GM12878 (cell line): Measurements from ENCODE around the gene JAKMIP1. TPM values are rescaled to one million over a fixed set of nuclear protein-coding genes. Genes with fewer than 3 reads are reported as not detected.

ENCODE experiments used
- ATAC-seq: fragments of 200-7000 bp; cut with Tn5 transposase; 3 replicates; pipeline ENCODE4 v1.9.1; 2020; ENCODE audit warnings: mild to moderate bottlenecking, moderate library complexity
- BruUV-seq: library from RNA; stranded (reverse); fragments of 400-500 nt; replicated peaks from 2 replicates; lab custom pipeline; 2021; lab: Mats Ljungman, UMichigan
- CTCF ChIA-PET: fragments of 300-600 bp; sonication (Branson Sonifier 250); formaldehyde crosslinking; extraction: SDS; loops from one replicate; lab custom pipeline; 2021; ENCODE audit warnings: inconsistent platforms; lab: Yijun Ruan, JAX
- POLR2A ChIA-PET: fragments of 350-600 bp; formaldehyde crosslinking; extraction: SDS; loops from one replicate; lab custom pipeline; 2021; ENCODE audit warnings: inconsistent platforms; lab: Charles Lee
- RAD21 ChIA-PET: fragments of 300-600 bp; sonication (Branson Sonifier 250); formaldehyde crosslinking; loops from one replicate; lab custom pipeline; 2023; ENCODE audit warnings: antibody characterized with exemption; ENCODE audit not compliant: unreplicated experiment; lab: Charles Lee
- SMC1A ChIA-PET: fragments of 300-600 bp; sonication (Branson Sonifier 250); formaldehyde crosslinking; loops from one replicate; lab custom pipeline; 2023; ENCODE audit not compliant: unreplicated experiment, uncharacterized antibody; lab: Charles Lee
- DNase-seq: peaks from one replicate; pipeline ENCODE4 v3.0.0-alpha.2; 2011; ENCODE audit warnings: low read depth, low spot score
- FAIRE-seq: peaks from 3 replicates; lab custom pipeline; 2011; peaks lifted over from hg19 to GRCh38; lab: Jason Lieb, UNC
- H2AFZ ChIP-seq: 2 replicates; pipeline ENCODE4 v1.6.0; 2011; ENCODE audit warnings: low read depth, low read length, control low read depth; ENCODE audit not compliant: control insufficient read depth
- H3K27ac ChIP-seq: 2 replicates; pipeline ENCODE4 v1.5.1; 2011; ENCODE audit warnings: control low read depth; ENCODE audit not compliant: control insufficient read depth, insufficient read depth
- H3K27me3 ChIP-seq, 2 experiments: replicated peaks in 1 of 2; 2 replicates each; pipeline versions ENCODE4 v1.6.0 to v1.6.1; 2011; ENCODE audit warnings: low read length in 1 of 2; ENCODE audit not compliant: control insufficient read depth in 2 of 2, insufficient read depth in 2 of 2
- H3K36me3 ChIP-seq, 2 experiments: 2 replicates each; pipeline ENCODE4 v1.5.1; 2011; ENCODE audit warnings: low read length in 1 of 2; ENCODE audit not compliant: control insufficient read depth in 2 of 2, insufficient read depth in 2 of 2
- H3K4me1 ChIP-seq: 2 replicates; pipeline ENCODE4 v1.6.1; 2011; ENCODE audit warnings: mild to moderate bottlenecking, low read length, moderate library complexity, mixed read lengths; ENCODE audit not compliant: control insufficient read depth, insufficient read depth
- H3K4me2 ChIP-seq: 2 replicates; pipeline ENCODE4 v1.6.0; 2011; ENCODE audit warnings: control low read depth; ENCODE audit not compliant: control insufficient read depth, insufficient read depth
- H3K4me3 ChIP-seq: fragments of 200-600 bp; sonication (generic); 2 replicates; pipeline ENCODE4 v1.5.1; 2016
- H3K79me2 ChIP-seq: 2 replicates; pipeline ENCODE4 v1.6.0; 2011; ENCODE audit warnings: low read length; ENCODE audit not compliant: control insufficient read depth, insufficient read depth
- H3K9ac ChIP-seq: 2 replicates; pipeline ENCODE4 v1.8.0; 2011; ENCODE audit warnings: low read length, control low read depth, mixed read lengths; ENCODE audit not compliant: control insufficient read depth, insufficient read depth
- H3K9me3 ChIP-seq: replicated peaks from 3 replicates; pipeline ENCODE4 v1.5.1; 2011; ENCODE audit warnings: mild to moderate bottlenecking, low read length; ENCODE audit not compliant: control insufficient read depth, insufficient read depth
- H4K20me1 ChIP-seq: 2 replicates; pipeline ENCODE4 v1.6.0; 2011; ENCODE audit not compliant: control insufficient read depth, insufficient read depth
- ASH2L ChIP-seq: fragments of 300-600, 200-600 bp; sonication (generic); IDR thresholded peaks from 2 replicates; pipeline ENCODE4 v1.6.1; 2017; ENCODE audit warnings: low read depth, mild to moderate bottlenecking, borderline replicate concordance
- BHLHE40 ChIP-seq, 2 experiments: fragments of 450-650 bp in 1 of 2; IDR thresholded peaks; 2 replicates each; pipeline ENCODE4 v1.6.1; 2011 to 2017; ENCODE audit warnings: low read depth in 2 of 2, borderline replicate concordance in 1 of 2, improper control_type of control experiment in 1 of 2, low read length in 1 of 2, mild to moderate bottlenecking in 1 of 2
- CTCF ChIP-seq, 3 experiments: IDR thresholded peaks in 2 of 3; conservative IDR thresholded peaks in 1 of 3; 2 replicates each; pipeline ENCODE4 v1.5.1; 2011; ENCODE audit warnings: low read depth in 3 of 3, low read length in 3 of 3, mild to moderate bottlenecking in 3 of 3, control low read depth in 2 of 3, moderate library complexity in 2 of 3, inconsistent platforms in 1 of 3, mixed read lengths in 1 of 3; ENCODE audit not compliant: control insufficient read depth in 2 of 3, insufficient read depth in 1 of 3; ENCODE audit errors: extremely low read depth in 1 of 3
- IKZF1 ChIP-seq: fragments of 450-650 bp; conservative IDR thresholded peaks from 2 replicates; pipeline ENCODE4 v1.6.1; 2017; ENCODE audit warnings: antibody characterized with exemption, mild to moderate bottlenecking
- MYB ChIP-seq: fragments of 150-350 bp; IDR thresholded peaks from 2 replicates; pipeline ENCODE4 v1.6.1; 2014; ENCODE audit warnings: mild to moderate bottlenecking, low read depth, low read length, borderline replicate concordance
- NR2C1 ChIP-seq: fragments of 450-650 bp; IDR thresholded peaks from 2 replicates; pipeline ENCODE4 v1.6.1; 2017; ENCODE audit warnings: antibody characterized with exemption, mild to moderate bottlenecking, moderate library complexity
- SPI1 ChIP-seq: IDR thresholded peaks from 2 replicates; pipeline ENCODE4 v1.6.1; 2011; ENCODE audit warnings: low read depth, mild to moderate bottlenecking, low read length, moderate library complexity, borderline replicate concordance; ENCODE audit not compliant: insufficient read depth
- USF1 ChIP-seq: IDR thresholded peaks from 2 replicates; pipeline ENCODE4 v1.6.1; 2011; ENCODE audit warnings: borderline replicate concordance, low read depth, mild to moderate bottlenecking, moderate library complexity, mixed read lengths, low read length; ENCODE audit not compliant: insufficient read depth; ENCODE audit errors: extremely low read length
- ZNF384 ChIP-seq: IDR thresholded peaks from 2 replicates; pipeline ENCODE4 v1.6.1; 2012; ENCODE audit warnings: low read depth, mild to moderate bottlenecking, low read length, improper control_type of control experiment, borderline replicate concordance
- WGBS: methylation state at CpG from one replicate; pipeline ENCODE4 v1.1.6; 2016; ENCODE audit warnings: low lambda C conversion rate; ENCODE audit not compliant: insufficient replicate concordance, insufficient coverage; ENCODE audit errors: missing lambda C conversion rate; 5-methylcytosine and 5-hydroxymethylcytosine counted together
- in situ Hi-C: fragments of 300-500 bp; cut with MboI; formaldehyde crosslinking; loops from 9 replicates; pipeline ENCODE4 v1.14.3; 2018; ENCODE audit warnings: mixed read lengths
- intact Hi-C: fragments of 100-400 bp; cut with micrococcal nuclease; formaldehyde crosslinking; loops from one replicate; pipeline ENCODE4 v1.14.2; 2022; ENCODE audit not compliant: unreplicated experiment
- polyA plus RNA-seq, 11 experiments: library from polyadenylated mRNA; depleted of rRNA in 4 of 11; unstranded in 6 of 11; stranded (reverse) in 5 of 11; fragments of >200 nt; fragmentation: Nextera tagmentation in 4 of 11; fragmentation: Illumina TruSeq in 1 of 11; extraction: Ambion mirVana in 4 of 11; extraction: Trizol in 1 of 11; gene quantifications; 1 replicate in 1 of 11; 2 replicates in 10 of 11; pipeline versions ENCODE4 v1.2.1 to v1.2.3, GENCODE V29; 2011 to 2016; ENCODE audit warnings: inconsistent platforms in 2 of 11, missing spikeins in 2 of 11, low read depth in 1 of 11
- total RNA-seq, 4 experiments: library from RNA; depleted of rRNA in 3 of 4; stranded (reverse); fragments of >200 nt in 3 of 4; fragmentation: Illumina TruSeq in 1 of 4; extraction: Trizol in 1 of 4; gene quantifications; 2 replicates each; pipeline versions ENCODE4 v1.2.1 to v1.2.3, GENCODE V29; 2013 to 2021

The JAKMIP1 gene
- total and polyA plus RNA-seq, 10 of the 15 experiments (the other 5 are each of a cell fraction or from before 2014, with no cell fraction given): 0.52 to 16.7 (median 12.3) TPM

DNA sequence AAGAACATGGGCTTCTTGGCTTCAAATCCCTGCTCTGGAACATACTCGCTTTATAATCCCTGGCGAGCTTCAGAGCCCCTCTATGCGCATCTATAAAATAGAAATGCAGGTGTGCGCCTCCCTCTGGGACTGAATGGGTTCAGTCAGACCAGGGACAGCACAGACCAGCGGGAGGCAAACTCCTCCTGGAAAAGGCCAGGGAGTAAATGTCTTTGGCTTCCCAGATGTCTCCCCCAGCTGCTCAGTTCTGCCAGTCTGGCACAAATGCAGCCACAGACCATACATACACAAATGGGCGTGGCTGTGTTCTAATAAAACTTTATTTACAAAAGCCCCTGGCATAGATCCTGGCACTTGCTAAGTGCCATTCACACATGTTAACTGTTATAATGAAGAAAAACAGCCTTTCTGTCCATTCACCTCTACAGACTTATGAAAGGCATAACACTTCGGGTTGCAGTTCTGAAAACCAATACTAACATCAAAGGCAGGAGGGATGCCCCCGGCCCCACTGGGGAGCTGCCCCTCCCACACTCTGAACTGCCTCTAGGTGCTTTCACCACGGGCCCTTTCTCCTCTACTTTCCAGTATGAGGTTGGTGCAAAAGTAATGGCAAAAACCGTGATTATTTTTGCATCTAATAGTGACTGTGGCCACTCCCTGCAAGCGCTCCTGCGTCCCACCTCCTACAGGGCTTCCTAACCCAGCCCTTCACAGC lies 4.6 kb downstream of the JAKMIP1 start (continued):
- TF ChIP-seq IKZF1: 0 out of 2 replicates have a peak, but pooled peaks have one; percentile 35

GRCh38 chr4:6194458-6195195 lies 5.7 kb downstream of the JAKMIP1 start:
- Histone ChIP-seq H3K36me3 (peaks cover 0 to 2% of the 10 kb centered on the region in 2 experiments; a peak in 2 of 4 replicates), H3K4me1 (peaks cover 37% of the 10 kb centered on the region), H2AFZ (no peak overlapping the region), H3K9ac (no peak overlapping the region), H3K27me3 (no peaks in the 10 kb centered on the region), H3K4me3 (no peak overlapping the region), H3K27ac (no peak overlapping the region), H4K20me1 (no peaks in the 10 kb centered on the region), H3K79me2 (peaks cover 18% of the 10 kb centered on the region), H3K4me2 (no peak overlapping the region), H3K9me3 (no peaks in the 10 kb centered on the region)
- FAIRE-seq: no peak
- in situ Hi-C loops (loop anchor here (10.0 kb wide), 1 partner anchor 1580 kb away; no protein-coding TSS in a partner anchor), intact Hi-C loops (no loop called here)
- no peak for ATAC-seq
- BruUV-seq: no TSS peak
- ChIA-PET CTCF (interaction anchor here (1.1 to 2.5 kb wide), 5 partner anchors 14 to 60 kb away, joined by 3 to 11 read pairs (median 4); no protein-coding TSS in a partner anchor), RAD21 (interaction anchor here (1.7 to 8.0 kb wide), 3 partner anchors 14 to 60 kb away, joined by 4 to 120 read pairs (median 5); no protein-coding TSS in a partner anchor), SMC1A (interaction anchor here (1.5 to 10.3 kb wide), 3 partner anchors 13 to 56 kb away, joined by 3 to 161 read pairs (median 5); no protein-coding TSS in a partner anchor), POLR2A (interaction anchor here (0.7 to 1.4 kb wide), 3 partner anchors 8 to 15 kb away, joined by 3 to 4 read pairs (median 3); no protein-coding TSS in a partner anchor)
- DNase-seq: no peak
- TF ChIP-seq ASH2L: no peak
- no peak for TF ChIP-seq NR2C1
- no peak for TF ChIP-seq SPI1
- TF ChIP-seq CTCF (IDR thresholded peaks at IDR 0.05 in 2 of 3, conservative IDR thresholded peaks at IDR 0.05 in 1 of 3; ENCODE audit: control insufficient read depth in 2 of 3, extremely low read depth in 1 of 3, insufficient read depth in 1 of 3, low read depth in 3 of 3, low read length in 3 of 3): no peak
- no peak for TF ChIP-seq ZNF384
- no peak for TF ChIP-seq MYB
- TF ChIP-seq BHLHE40 (IDR thresholded peaks at IDR 0.05; ENCODE audit: borderline replicate concordance in 1 of 2, low read depth in 2 of 2, low read length in 1 of 2): no peak
- no peak for TF ChIP-seq USF1
- 76% methylated on average over 12 of the region's 12 CpGs for WGBS
